Keratinocyte (primary cell): ENCODE data around the gene HADHB. TPM values are rescaled to one million over a fixed set of nuclear protein-coding genes. Genes with fewer than 3 reads are reported as not detected.
"Not testable (repeated sequence)": the region's sequence is repeated elsewhere in the genome, so short reads cannot be mapped to it uniquely, and the experiment has no call there.

ENCODE experiments used
- DNase-seq: peaks from one replicate; pipeline ENCODE4 v3.0.0-alpha.2; 2011; ENCODE audit warnings: low read depth, missing footprints, low spot score
- FAIRE-seq: peaks from 2 replicates; lab custom pipeline; 2011; peaks lifted over from hg19 to GRCh38; lab: Jason Lieb, UNC
- H2AFZ ChIP-seq: 2 replicates; pipeline ENCODE4 v1.6.0; 2012; ENCODE audit warnings: low read length, control low read depth, inconsistent platforms; ENCODE audit not compliant: control insufficient read depth
- H3K27ac ChIP-seq: 2 replicates; pipeline ENCODE4 v1.5.1; 2011; ENCODE audit warnings: low read length; ENCODE audit not compliant: control insufficient read depth, insufficient read depth
- H3K27me3 ChIP-seq: 3 replicates; pipeline ENCODE4 v1.6.0; 2011; ENCODE audit warnings: low read length; ENCODE audit not compliant: control insufficient read depth, insufficient read depth; ENCODE audit errors: extremely low read depth
- H3K36me3 ChIP-seq, 2 experiments: 2 replicates in 1 of 2; 3 replicates in 1 of 2; pipeline ENCODE4 v1.5.1; 2011; ENCODE audit warnings: low read length in 2 of 2, mild to moderate bottlenecking in 1 of 2; ENCODE audit not compliant: control insufficient read depth in 2 of 2, insufficient read depth in 2 of 2; ENCODE audit errors: extremely low read depth in 1 of 2
- H3K4me1 ChIP-seq: 3 replicates; pipeline ENCODE4 v1.5.1; 2011; ENCODE audit warnings: low read length; ENCODE audit not compliant: control insufficient read depth, insufficient read depth; ENCODE audit errors: extremely low read depth
- H3K4me2 ChIP-seq: 3 replicates; pipeline ENCODE4 v1.6.0; 2011; ENCODE audit warnings: low read depth, low read length; ENCODE audit not compliant: control insufficient read depth, insufficient read depth; ENCODE audit errors: extremely low read depth
- H3K4me3 ChIP-seq, 3 experiments: fragments of 200-600 bp in 1 of 3; sonication (generic) in 1 of 3; 2 replicates in 2 of 3; 3 replicates in 1 of 3; pipeline ENCODE4 v1.5.1; 2011 to 2016; ENCODE audit warnings: low read length in 3 of 3, mild to moderate bottlenecking in 3 of 3, control low read depth in 2 of 3, inconsistent platforms in 1 of 3, low read depth in 1 of 3, mixed read lengths in 1 of 3, mixed run types in 1 of 3, moderate library complexity in 1 of 3; ENCODE audit not compliant: control insufficient read depth in 2 of 3, insufficient read depth in 2 of 3; ENCODE audit errors: extremely low read depth in 1 of 3
- H3K79me2 ChIP-seq: 2 replicates; pipeline ENCODE4 v1.6.0; 2012; ENCODE audit warnings: low read length; ENCODE audit not compliant: control insufficient read depth, insufficient read depth
- H3K9ac ChIP-seq: 3 replicates; pipeline ENCODE4 v1.6.0; 2011; ENCODE audit warnings: low read length; ENCODE audit not compliant: control insufficient read depth, insufficient read depth; ENCODE audit errors: extremely low read depth
- H3K9me1 ChIP-seq: 3 replicates; pipeline ENCODE4 v1.6.0; 2011; ENCODE audit warnings: low read length; ENCODE audit not compliant: control insufficient read depth, insufficient read depth; ENCODE audit errors: extremely low read depth
- H3K9me3 ChIP-seq: 2 replicates; pipeline ENCODE4 v1.5.1; 2012; ENCODE audit warnings: low read depth, low read length; ENCODE audit not compliant: control insufficient read depth
- H4K20me1 ChIP-seq: 3 replicates; pipeline ENCODE4 v1.6.0; 2011; ENCODE audit warnings: low read length; ENCODE audit not compliant: control insufficient read depth, insufficient read depth; ENCODE audit errors: extremely low read depth
- CTCF ChIP-seq, 3 experiments: IDR thresholded peaks in 1 of 3; conservative IDR thresholded peaks in 1 of 3; optimal IDR thresholded peaks in 1 of 3; 2 replicates in 2 of 3; 3 replicates in 1 of 3; pipeline versions ENCODE3 to v1.5.1; 2011; ENCODE audit warnings: low read length in 3 of 3, mild to moderate bottlenecking in 3 of 3, moderate library complexity in 2 of 3, control low read depth in 1 of 3, inconsistent platforms in 1 of 3; ENCODE audit not compliant: insufficient read depth in 2 of 3; ENCODE audit errors: extremely low read depth in 1 of 3
- EZH2 ChIP-seq: IDR thresholded peaks from one replicate; pipeline ENCODE4 v1.6.1; 2012; ENCODE audit warnings: inconsistent platforms, mild to moderate bottlenecking, low read length, moderate library complexity
- dilution Hi-C: fragments of 300-500 bp; cut with MboI; formaldehyde crosslinking; loops from one replicate; pipeline ENCODE4 v1.7.0; 2020; ENCODE audit warnings: low sequenced_read_pairs; ENCODE audit not compliant: extremely low pct_ligation_motif_present
- polyA plus RNA-seq, 5 experiments: library from polyadenylated mRNA; depleted of rRNA in 3 of 5; stranded (reverse) in 3 of 5; stranded (forward) in 1 of 5; unstranded in 1 of 5; fragments of >200 nt; gene quantifications; 1 replicate in 1 of 5; 2 replicates in 3 of 5; 3 replicates in 1 of 5; pipeline versions ENCODE4 v1.2.1 to v1.2.3, GENCODE V29; 2011 to 2012; ENCODE audit warnings: missing spikeins in 2 of 5, low read depth in 1 of 5, low replicate concordance in 1 of 5

Gene HADHB
- polyA plus RNA-seq, 1 donor (not counting 4 experiments of a cell fraction or from before 2014, with no cell fraction given) = 109 TPM

DNA sequence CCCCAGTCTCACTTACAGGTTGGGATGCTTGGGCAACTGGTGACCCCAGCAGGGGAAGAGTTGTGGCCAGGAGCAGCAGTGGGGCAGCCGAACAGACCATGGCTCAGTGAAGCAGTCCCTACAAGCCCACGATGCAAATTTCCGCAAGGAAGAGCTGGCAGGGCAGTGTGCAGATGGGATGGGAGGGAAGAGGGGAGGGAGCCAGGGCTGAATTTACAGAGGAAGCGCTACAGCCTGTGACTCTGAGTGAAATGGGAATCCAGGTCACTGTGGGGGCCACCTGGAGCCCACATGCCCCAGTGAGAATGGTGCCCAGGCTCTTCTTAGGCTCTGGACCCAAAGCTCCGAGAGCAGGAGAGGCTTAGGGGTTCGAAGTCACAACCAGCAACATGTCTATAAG is 74.2 kb downstream of the HADHB start:
- H3K4me1 ChIP-seq = peaks cover under 1% of the 10 kb centered on the region
- H2AFZ ChIP-seq = no peak overlapping the region
- DNase-seq = no peak
- H3K4me2 ChIP-seq = no peak overlapping the region
- H3K9me3 ChIP-seq = no peaks in the 10 kb centered on the region
- no peaks in the 10 kb centered on the region for H3K36me3 ChIP-seq
- dilution Hi-C loops = no loop called here
- H3K27ac ChIP-seq = no peak overlapping the region
- TF ChIP-seq CTCF (optimal IDR thresholded peaks at IDR 0.05 in 1 of 3, IDR thresholded peaks at IDR 0.05 in 1 of 3, conservative IDR thresholded peaks at IDR 0.05 in 1 of 3; ENCODE audit: extremely low read depth in 1 of 3, insufficient read depth in 2 of 3, low read length in 3 of 3) = no peak
- TF ChIP-seq EZH2 = no peak
- H3K9me1 ChIP-seq = no peaks in the 10 kb centered on the region
- no peak overlapping the region for H3K9ac ChIP-seq
- no peaks in the 10 kb centered on the region for H4K20me1 ChIP-seq
- no peak for FAIRE-seq
- H3K4me3 ChIP-seq = no peak overlapping the region
- H3K27me3 ChIP-seq = peaks cover 4% of the 10 kb centered on the region
- no peaks in the 10 kb centered on the region for H3K79me2 ChIP-seq

GRCh38 chr2:26324479-26324878 is 79.7 kb downstream of the HADHB start:
- H3K27ac ChIP-seq, H3K27me3 ChIP-seq, H4K20me1 ChIP-seq, H3K9ac ChIP-seq, dilution Hi-C loops, DNase-seq, H3K9me3 ChIP-seq, H3K4me1 ChIP-seq, H2AFZ ChIP-seq, H3K79me2 ChIP-seq, FAIRE-seq, H3K9me1 ChIP-seq, H3K36me3 ChIP-seq, H3K4me3 ChIP-seq, H3K4me2 ChIP-seq: not testable (repeated sequence)

GRCh38 chr2:26324903-26325302 is 80.2 kb downstream of the HADHB start:
- no peak overlapping the region for H3K4me2 ChIP-seq
- no peaks in the 10 kb centered on the region for H3K9me1 ChIP-seq
- H3K27me3 ChIP-seq = no peaks in the 10 kb centered on the region
- H3K4me3 ChIP-seq = no peak overlapping the region
- no peak for DNase-seq
- H4K20me1 ChIP-seq = no peaks in the 10 kb centered on the region
- TF ChIP-seq EZH2 = no peak
- TF ChIP-seq CTCF (optimal IDR thresholded peaks at IDR 0.05 in 1 of 3, IDR thresholded peaks at IDR 0.05 in 1 of 3, conservative IDR thresholded peaks at IDR 0.05 in 1 of 3; ENCODE audit: extremely low read depth in 1 of 3, insufficient read depth in 2 of 3, low read length in 3 of 3) = no peak
- H2AFZ ChIP-seq = no peak overlapping the region
- H3K9me3 ChIP-seq = no peaks in the 10 kb centered on the region
- H3K4me1 ChIP-seq = no peaks in the 10 kb centered on the region
- no peak overlapping the region for H3K9ac ChIP-seq
- no peak overlapping the region for H3K27ac ChIP-seq
- FAIRE-seq = no peak
- no peaks in the 10 kb centered on the region for H3K36me3 ChIP-seq
- dilution Hi-C loops = no loop called here
- no peaks in the 10 kb centered on the region for H3K79me2 ChIP-seq
